DMS 273 (cell line): ENCODE results near the gene NKIRAS2.
"Not testable (repeated sequence)": the region's sequence is repeated elsewhere in the genome, so short reads cannot be mapped to it uniquely, and the experiment has no call there.

ENCODE experiments used
- DNase-seq: peaks from one replicate; lab custom pipeline; 2025; ENCODE audit not compliant: unreplicated experiment; lab: John Stamatoyannopoulos, UW

Gene NKIRAS2

GRCh38 chr17:41996855-41997164 lies 23.1 kb upstream of the NKIRAS2 start:
- no peak for DNase-seq

- DNase-seq, result no peak
Measured at GRCh38 chr17:41998497-41998896, 21.4 kb upstream of the NKIRAS2 start.

DNA sequence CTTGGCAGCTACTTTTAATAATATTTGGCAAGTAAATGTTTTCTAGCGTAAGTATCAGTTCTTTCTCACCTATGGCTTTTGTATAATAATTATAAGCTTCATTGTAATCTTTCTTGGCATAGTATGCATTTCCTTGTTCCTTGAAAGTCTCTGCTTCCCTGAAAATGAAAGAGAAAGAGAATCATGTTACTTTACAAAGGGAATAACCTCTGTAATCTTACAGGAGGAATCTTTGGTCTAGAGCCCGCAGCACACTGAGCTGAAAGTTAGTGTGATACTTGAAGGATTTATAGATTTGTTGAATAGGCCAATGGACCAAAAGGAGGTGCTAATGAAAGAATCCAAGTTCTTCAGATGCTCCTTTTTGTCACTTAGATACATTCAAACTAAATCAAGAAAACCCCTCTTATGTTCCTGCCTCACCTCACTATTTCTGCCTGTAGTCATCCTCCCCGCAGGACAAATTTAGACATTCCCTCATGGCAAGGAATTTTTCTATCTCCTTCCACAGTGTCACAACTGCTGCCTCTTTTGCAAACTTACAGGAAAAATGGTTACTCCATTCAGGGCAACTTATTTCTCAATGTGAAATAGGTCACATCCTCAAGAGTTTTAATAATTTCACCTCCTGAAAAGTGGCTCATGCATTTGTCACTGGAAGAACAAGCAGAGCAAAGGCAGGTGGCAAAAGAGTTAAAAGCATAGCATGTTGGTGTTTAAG lies 19.3 kb upstream of the NKIRAS2 start:
- no peak for DNase-seq

GRCh38 chr17:42001729-42002128 lies 18.2 kb upstream of the NKIRAS2 start:
- no peak for DNase-seq

DNA sequence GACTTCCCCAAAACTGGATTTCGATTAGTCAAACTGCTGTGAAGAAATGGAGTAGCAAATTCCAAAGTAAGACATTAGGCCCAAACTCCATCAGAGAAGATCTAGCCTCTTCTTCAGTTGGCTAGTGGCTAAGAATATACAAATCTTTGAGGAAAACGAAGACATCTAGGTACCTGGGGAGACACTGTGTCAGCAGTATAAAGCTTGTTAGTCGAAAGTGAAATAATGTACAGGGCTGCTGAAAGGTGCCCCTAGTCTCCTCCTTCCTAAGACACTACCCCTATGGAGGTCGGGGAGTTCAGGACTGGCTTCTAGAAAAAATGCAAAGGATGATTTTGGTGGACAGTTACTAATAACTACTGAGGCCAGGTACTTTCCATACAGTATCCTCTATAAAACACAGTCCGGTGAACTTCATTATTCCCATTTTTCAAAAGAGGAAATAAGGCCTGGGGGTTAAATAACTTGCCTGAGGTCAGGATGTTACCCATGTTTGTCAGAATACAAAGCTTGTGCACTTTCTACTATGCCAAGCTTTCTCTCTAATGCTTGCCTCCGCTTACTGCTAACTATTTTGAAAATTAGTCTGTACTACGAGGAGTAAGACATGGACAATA lies 17.6 kb upstream of the NKIRAS2 start:
- no peak for DNase-seq

DNA sequence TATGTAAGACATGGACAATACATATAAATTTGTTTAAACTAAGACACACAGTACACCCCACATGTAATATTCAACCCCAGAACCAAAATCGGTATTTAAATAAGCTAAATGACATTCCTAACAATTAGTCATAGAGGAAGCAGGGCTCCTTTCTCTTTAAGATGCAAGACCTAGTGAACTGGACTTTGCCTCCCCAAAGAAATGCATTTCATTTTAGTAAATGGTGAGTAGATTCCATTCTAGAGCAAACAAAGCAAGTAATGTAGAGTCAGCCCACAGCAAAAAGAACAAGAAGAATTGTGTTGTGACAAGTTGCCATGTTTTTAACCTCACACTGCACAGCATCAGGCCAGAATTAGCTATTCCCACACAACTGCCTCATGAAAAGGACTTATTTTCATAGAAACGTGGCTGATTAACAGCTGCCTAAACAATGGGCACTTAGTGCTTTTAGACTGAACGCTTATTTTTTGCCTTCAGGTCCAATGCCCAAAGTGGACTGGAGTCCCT lies 17.0 kb upstream of the NKIRAS2 start:
- DNase-seq, result no peak

GRCh38 chr17:42005166-42005565 lies 14.7 kb upstream of the NKIRAS2 start:
- no peak for DNase-seq

DNA sequence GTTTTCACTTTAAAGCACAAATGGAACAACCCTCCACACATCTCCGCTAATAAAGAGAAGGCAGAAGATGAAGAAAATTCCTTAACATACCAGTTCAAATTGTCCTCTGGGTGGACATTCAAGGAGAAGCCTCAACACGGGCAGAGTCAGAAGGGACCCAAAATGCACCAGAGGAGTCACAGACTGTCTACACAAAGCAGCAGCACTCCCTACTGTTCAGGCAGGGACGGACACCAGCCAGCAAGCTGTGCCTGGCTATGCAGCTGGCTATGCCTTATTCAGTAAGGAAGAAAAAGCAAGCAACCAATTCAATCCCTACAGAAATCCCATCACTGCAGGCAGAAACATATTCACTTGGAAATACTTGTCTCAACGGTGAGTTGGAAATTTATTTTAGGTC lies 10.7 kb upstream of the NKIRAS2 start:
- DNase-seq, result no peak

GRCh38 chr17:42010266-42010680 lies 9.6 kb upstream of the NKIRAS2 start:
- DNase-seq, result not testable (repeated sequence)

DNA sequence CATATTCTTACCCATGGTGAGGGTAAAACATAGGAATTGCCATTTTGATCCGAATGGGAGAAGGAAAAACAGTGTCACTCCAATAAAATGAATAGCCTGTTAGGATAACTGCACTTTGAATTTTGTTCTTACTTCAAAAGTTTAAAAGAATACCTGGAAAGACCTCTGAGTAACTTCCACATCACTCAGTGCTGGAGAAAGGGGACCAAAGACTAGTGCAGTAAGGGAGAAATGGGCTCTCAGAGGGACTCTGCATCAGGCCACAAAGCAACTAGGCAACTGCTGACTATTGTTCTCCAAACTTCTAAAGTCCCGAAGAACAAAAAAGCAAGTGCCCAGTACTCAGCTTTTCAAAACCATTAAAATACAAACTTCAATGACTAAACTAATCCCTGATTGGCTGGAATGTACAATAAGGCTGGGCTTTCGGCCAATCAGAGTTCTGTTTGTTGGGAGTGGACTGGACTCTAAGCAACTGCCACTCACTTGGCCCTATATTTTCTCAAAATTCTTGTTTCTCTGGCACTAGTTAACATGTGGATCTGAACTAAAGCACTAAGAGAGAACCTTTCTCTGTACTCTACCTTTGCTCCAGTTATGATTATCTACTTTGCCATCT lies 8.9 kb upstream of the NKIRAS2 start:
- DNase-seq, result peak; percentile 32

DNA sequence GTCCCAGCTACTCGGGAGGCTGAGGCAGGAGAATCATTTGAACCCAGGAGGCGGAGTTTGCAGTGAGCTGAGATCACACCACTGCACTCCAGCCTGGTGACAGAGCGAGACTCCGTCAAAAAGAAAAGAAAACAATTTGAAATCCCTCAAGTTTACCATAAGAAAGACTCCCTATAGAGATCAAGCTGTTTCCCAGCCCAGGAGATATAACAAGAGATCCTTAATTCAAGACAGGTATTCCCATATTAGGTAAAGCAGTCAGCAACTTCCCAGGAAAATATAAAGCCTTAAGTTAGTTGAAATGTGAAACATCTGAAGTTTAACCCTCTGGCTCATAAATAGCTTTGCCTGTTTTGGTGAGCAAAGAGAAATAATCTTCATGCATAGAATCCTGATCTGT lies 7.5 kb upstream of the NKIRAS2 start:
- DNase-seq, result not testable (repeated sequence)

DNA sequence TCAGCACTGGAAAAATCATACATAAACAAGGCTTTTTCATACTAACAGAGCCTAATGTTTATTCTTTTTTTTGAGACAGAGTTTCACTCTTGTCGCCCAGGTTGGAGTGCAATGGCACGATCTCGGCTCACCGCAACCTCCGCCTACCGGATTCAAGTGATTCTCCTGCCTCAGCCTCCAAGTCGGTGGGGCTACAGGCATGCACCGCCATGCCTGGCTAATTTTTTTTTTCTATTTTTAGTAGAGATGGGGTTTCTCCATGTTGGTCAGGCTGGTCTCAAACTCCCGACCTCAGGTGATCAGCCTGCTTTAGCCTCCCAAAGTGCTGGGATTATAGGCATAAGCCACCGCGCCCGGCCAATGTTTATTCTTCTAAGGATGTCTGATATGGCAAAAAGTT lies 6.2 kb upstream of the NKIRAS2 start:
- not testable (repeated sequence) for DNase-seq

GRCh38 chr17:42016411-42016831 lies 3.5 kb upstream of the NKIRAS2 start:
- peak; percentile 49 for DNase-seq

DNA sequence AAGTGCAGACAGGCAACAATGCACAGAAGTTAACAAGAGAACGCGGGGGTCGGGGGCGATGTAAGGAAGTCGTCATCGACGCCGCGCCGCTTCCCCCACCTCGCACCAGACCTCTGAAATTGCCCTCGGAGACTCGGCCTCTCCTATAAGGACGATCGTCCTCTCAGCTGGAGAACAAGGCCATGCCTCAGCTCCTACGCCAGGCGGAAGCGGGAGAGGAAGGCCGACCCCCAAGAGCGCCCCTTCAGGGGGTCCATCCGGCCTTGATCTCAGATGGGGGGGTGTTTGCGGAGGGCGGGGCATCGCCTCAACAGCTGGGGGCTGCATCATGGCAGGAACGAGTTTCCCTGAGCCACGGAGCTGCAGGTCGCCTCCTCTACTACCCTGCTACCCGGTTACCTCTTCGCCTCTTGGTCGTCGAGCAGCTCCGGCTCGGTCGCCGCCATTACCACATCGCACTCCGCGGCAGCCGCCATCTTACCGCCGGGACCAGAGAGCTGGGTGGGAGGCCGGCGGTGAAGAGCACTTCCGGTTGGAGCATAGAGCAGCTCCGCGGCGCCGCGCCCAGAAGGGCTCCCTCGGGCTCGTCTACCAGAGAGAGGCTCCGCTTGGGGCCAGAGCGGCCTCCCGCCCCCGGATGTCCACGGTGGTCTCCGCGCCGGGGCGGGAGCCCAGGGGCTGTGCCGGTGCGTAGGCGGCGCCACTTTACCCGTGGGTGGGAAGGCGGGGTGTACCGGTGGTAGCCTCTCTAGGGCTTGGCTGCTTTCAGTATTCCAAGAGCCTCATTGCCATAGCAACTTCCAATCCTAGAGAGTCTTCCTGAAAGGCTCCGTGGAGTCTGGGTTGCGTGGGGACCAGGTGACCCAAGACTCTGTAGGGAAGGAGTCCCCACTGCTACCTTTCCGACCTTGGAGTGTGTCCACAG lies 2.7 kb upstream of the NKIRAS2 start, which contains the start of gene DNAJC7:
Gene DNAJC7 (minus strand): TSS at position 499 of the 925 bp plus-strand sequence. CDS start 23 bp downstream, at position 476.
- DNase-seq, result peak; percentile 97

DNA sequence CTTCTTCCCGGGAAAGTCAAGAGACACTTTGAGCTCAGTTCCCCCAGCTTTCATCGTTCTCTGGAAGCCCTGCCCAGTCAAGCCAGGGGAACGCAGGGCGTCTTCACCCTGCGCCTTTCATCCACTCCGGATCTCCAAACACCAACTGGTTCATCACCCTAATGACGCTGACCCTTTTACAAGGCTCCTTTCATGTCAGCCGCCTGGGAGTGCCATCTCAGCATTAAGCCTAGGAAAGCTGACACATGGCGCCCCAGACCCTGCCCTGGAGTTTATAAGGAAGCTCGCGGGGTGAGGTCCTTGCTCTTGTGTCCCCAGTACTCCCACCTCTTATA lies 2.1 kb upstream of the NKIRAS2 start:
- no peak for DNase-seq

DNA sequence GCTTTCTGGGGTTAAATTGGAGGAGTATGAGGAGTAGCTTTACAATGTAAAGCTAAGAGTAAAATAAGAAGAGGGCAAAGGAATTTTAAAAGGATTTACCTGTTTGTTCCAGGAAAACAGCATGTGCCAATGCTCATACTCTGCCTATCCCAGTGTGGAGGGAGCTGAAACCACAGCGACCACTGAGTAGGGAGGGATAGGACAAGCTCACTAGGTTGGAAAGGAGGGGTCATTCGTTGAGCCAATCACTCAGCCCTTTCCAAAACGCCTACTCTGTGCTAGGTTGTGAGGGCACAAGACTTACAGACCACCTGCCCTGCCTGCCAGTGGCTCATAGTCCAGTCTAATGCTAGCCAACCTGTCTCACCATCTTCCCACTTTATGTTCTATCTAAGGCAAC lies 1.6 kb upstream of the NKIRAS2 start:
- peak; percentile 42 for DNase-seq

GRCh38 chr17:42018988-42019387 lies 902 bp upstream of the NKIRAS2 start:
- DNase-seq, result no peak

DNA sequence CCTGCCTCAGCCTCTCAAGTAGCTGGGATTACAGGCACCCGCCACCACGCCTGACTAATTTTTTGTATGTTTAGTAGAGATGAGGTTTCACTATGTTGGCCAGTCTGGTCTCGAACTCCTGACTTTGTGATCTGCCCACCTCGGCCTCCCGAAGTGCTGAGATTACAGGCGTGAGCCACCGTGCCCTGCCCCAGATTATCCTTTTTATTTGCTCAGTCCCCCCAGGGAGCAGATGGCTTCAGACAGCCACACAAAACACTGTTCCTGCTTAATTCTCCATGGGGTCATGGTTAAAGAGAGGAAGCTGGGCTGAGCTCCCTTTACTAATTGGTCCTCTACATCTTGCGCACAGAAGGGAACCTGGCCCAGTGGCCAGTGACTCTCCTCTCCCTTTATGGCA lies 955 bp downstream of the NKIRAS2 start:
- not testable (repeated sequence) for DNase-seq

DNA sequence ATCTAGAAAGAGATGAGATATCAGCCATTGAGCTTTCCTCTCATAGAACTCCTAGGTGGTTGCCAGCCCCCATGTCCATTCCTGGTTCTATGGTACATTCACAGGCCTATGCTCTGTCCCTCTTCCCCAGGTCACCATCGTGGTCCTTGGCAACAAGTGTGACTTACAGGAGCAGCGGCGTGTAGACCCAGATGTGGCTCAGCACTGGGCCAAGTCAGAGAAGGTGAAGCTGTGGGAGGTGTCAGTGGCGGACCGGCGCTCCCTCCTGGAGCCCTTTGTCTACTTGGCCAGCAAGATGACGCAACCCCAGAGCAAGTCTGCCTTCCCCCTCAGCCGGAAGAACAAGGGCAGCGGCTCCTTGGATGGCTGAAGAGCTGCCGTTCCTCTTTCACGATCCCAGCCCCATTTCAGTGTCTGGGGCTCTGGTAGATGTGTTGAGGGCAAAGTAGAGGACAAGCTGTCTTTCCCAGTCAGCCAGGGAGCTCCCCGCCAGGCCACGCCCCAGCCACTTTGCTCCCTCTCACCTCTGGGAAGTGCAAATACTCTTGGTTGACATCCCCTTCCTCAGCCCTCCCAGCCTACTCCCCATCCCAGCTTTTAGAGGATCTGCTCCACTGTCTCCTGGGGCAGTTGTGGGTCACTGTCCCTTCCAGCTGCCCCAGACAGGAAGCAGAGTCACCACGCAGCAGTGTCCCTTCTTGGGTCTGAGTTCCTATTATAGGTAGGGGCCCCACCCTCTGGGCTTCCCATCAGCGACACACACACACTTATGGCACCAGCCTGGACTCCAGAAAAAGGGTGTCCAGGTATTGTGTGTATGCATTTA lies 3.8 kb downstream of the NKIRAS2 start:
- DNase-seq, result no peak

DNA sequence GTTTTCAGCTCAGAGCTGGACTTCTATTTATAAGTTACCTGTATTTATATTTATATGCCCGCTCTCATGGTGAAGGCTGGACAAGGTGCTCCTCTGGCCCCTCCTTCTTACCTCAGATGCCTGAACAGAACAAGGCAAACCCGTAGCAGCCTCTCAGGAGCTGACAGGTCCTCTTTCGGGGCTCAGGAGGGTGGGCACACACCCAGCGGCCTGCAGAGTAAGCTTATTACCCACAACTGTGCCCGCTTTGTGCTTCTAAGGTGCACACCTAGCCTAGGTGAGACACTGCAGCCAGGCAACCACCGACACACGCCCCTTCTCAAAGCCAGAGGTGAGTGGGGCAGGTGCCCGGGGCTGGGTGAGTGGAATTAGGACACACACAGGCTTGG lies 5.3 kb downstream of the NKIRAS2 start:
- DNase-seq, result no peak
